IMR-90 (cell line): ENCODE results near the gene CCN2. TPM values are rescaled to one million over a fixed set of nuclear protein-coding genes. Genes with fewer than 3 reads are reported as not detected.

Experiments used
- ATAC-seq: fragments of 200-7000 bp; cut with Tn5 transposase; 2 replicates; pipeline ENCODE4 v1.9.1; 2020; ENCODE audit warnings: low read depth, mild to moderate bottlenecking, moderate library complexity
- BruUV-seq: library from RNA; stranded (reverse); fragments of 400-500 nt; replicated peaks from 2 replicates; lab custom pipeline; 2021; lab: Mats Ljungman, UMichigan
- CTCF ChIA-PET: fragments of 300-600 bp; formaldehyde crosslinking; extraction: SDS; loops from one replicate; lab custom pipeline; 2021; ENCODE audit warnings: antibody characterized with exemption; lab: Yijun Ruan, JAX
- POLR2A ChIA-PET: fragments of 300-600 bp; sonication (Branson Sonifier 250); formaldehyde crosslinking; loops from one replicate; lab custom pipeline; 2022; ENCODE audit warnings: antibody characterized with exemption; ENCODE audit not compliant: unreplicated experiment; lab: Charles Lee
- DNase-seq: peaks from one replicate; pipeline ENCODE4 v3.0.0; 2013
- H2AFZ ChIP-seq: replicated peaks from 2 replicates; pipeline ENCODE3; 2013; ENCODE audit warnings: low read length, mild to moderate bottlenecking; ENCODE audit not compliant: poor library complexity
- H2AK5ac ChIP-seq: 2 replicates; pipeline ENCODE4 v1.6.1; 2013; ENCODE audit warnings: low read depth, low read length, inconsistent platforms
- H2AK9ac ChIP-seq: replicated peaks from 2 replicates; pipeline ENCODE3; 2013; ENCODE audit warnings: mild to moderate bottlenecking, low read depth, low read length, moderate library complexity; ENCODE audit not compliant: poor library complexity
- H2BK120ac ChIP-seq: 2 replicates; pipeline ENCODE4 v1.6.1; 2013; ENCODE audit warnings: low read depth, low read length, inconsistent platforms
- H2BK15ac ChIP-seq: 3 replicates; pipeline ENCODE4 v1.6.1; 2013; ENCODE audit warnings: low read depth, low read length, inconsistent platforms
- H2BK20ac ChIP-seq: 2 replicates; pipeline ENCODE4 v1.6.1; 2013; ENCODE audit warnings: low read depth, mild to moderate bottlenecking, inconsistent platforms, low read length, moderate library complexity
- H2BK5ac ChIP-seq: 2 replicates; pipeline ENCODE4 v1.6.1; 2013; ENCODE audit warnings: mild to moderate bottlenecking, low read depth, low read length, inconsistent platforms; ENCODE audit not compliant: poor library complexity, severe bottlenecking
- H3K14ac ChIP-seq: replicated peaks from 2 replicates; pipeline ENCODE4 v1.6.1; 2013; ENCODE audit warnings: low read depth, low read length, inconsistent platforms
- H3K18ac ChIP-seq: 2 replicates; pipeline ENCODE4 v1.6.1; 2013; ENCODE audit warnings: low read depth, low read length, control low read depth
- H3K23ac ChIP-seq: 2 replicates; pipeline ENCODE4 v1.6.1; 2013; ENCODE audit warnings: low read depth, low read length, inconsistent platforms
- H3K27ac ChIP-seq: 2 replicates; pipeline ENCODE4 v1.5.1; 2013; ENCODE audit warnings: mild to moderate bottlenecking, control low read depth, low read length; ENCODE audit not compliant: insufficient read depth
- H3K27me3 ChIP-seq: 2 replicates; pipeline ENCODE4 v1.6.1; 2013; ENCODE audit warnings: low read length; ENCODE audit not compliant: control insufficient read depth, insufficient read depth
- H3K36me3 ChIP-seq: 2 replicates; pipeline ENCODE4 v1.6.1; 2013; ENCODE audit warnings: low read length, mixed read lengths; ENCODE audit not compliant: control insufficient read depth, insufficient read depth
- H3K4ac ChIP-seq: 2 replicates; pipeline ENCODE4 v1.6.1; 2013; ENCODE audit warnings: low read depth, low read length, inconsistent platforms
- H3K4me1 ChIP-seq: 2 replicates; pipeline ENCODE4 v1.6.1; 2013; ENCODE audit warnings: low read length, mixed read lengths; ENCODE audit not compliant: control insufficient read depth, insufficient read depth
- H3K4me2 ChIP-seq: 2 replicates; pipeline ENCODE4 v1.6.1; 2013; ENCODE audit warnings: low read depth, mild to moderate bottlenecking, control low read depth, low read length, moderate library complexity
- H3K4me3 ChIP-seq: 2 replicates; pipeline ENCODE4 v1.5.1; 2013; ENCODE audit warnings: low read depth, mild to moderate bottlenecking, control low read depth, low read length, moderate library complexity; ENCODE audit not compliant: insufficient read depth
- H3K56ac ChIP-seq: 2 replicates; pipeline ENCODE4 v1.6.1; 2013; ENCODE audit warnings: low read length, inconsistent platforms; ENCODE audit not compliant: insufficient read depth; ENCODE audit errors: extremely low read depth
- H3K79me1 ChIP-seq, 2 experiments: 2 replicates each; pipeline ENCODE4 v1.6.1; 2013; ENCODE audit warnings: low read length in 2 of 2, inconsistent platforms in 1 of 2, low read depth in 1 of 2
- H3K9ac ChIP-seq: 2 replicates; pipeline ENCODE4 v1.6.1; 2013; ENCODE audit warnings: low read depth, low read length, control low read depth
- H3K9me1 ChIP-seq: 2 replicates; pipeline ENCODE4 v1.6.1; 2013; ENCODE audit warnings: low read length, inconsistent platforms; ENCODE audit not compliant: insufficient read depth
- H3K9me3 ChIP-seq: 2 replicates; pipeline ENCODE4 v1.6.1; 2013; ENCODE audit warnings: low read length; ENCODE audit not compliant: control insufficient read depth, insufficient read depth
- H4K20me1 ChIP-seq: 2 replicates; pipeline ENCODE4 v1.6.1; 2013; ENCODE audit warnings: low read length, inconsistent platforms; ENCODE audit not compliant: insufficient read depth
- H4K5ac ChIP-seq: 2 replicates; pipeline ENCODE4 v1.6.1; 2013; ENCODE audit warnings: mild to moderate bottlenecking, low read depth, low read length, control low read depth
- H4K8ac ChIP-seq, 2 experiments: 2 replicates each; pipeline ENCODE4 v1.6.1; 2013; ENCODE audit warnings: low read depth in 2 of 2, low read length in 2 of 2, control low read depth in 1 of 2, inconsistent platforms in 1 of 2
- H4K91ac ChIP-seq: 2 replicates; pipeline ENCODE4 v1.6.1; 2013; ENCODE audit warnings: low read depth, low read length, inconsistent platforms; ENCODE audit not compliant: insufficient read depth
- MAFK ChIP-seq: IDR thresholded peaks from 2 replicates; pipeline ENCODE4 v1.6.1; 2012; ENCODE audit warnings: low read depth, low read length, improper control_type of control experiment
- MAZ ChIP-seq: IDR thresholded peaks from 2 replicates; pipeline ENCODE4 v1.6.1; 2012; ENCODE audit warnings: low read depth, mild to moderate bottlenecking, low read length, improper control_type of control experiment, moderate library complexity, borderline replicate concordance
- MXI1 ChIP-seq: IDR thresholded peaks from 2 replicates; pipeline ENCODE4 v1.6.1; 2012; ENCODE audit warnings: low read depth, mild to moderate bottlenecking, low read length, moderate library complexity, borderline replicate concordance
- RAD21 ChIP-seq: IDR thresholded peaks from 2 replicates; pipeline ENCODE4 v1.6.1; 2012; ENCODE audit warnings: low read length, improper control_type of control experiment
- RCOR1 ChIP-seq: IDR thresholded peaks from 2 replicates; pipeline ENCODE4 v1.6.1; 2012; ENCODE audit warnings: mild to moderate bottlenecking, low read length, improper control_type of control experiment; ENCODE audit not compliant: insufficient replicate concordance
- SMC3 ChIP-seq: fragments of 150-350 bp; IDR thresholded peaks from 2 replicates; pipeline ENCODE4 v1.6.1; 2016; ENCODE audit warnings: low read depth, mild to moderate bottlenecking, antibody characterized with exemption, low read length, moderate library complexity
- WGBS, 2 experiments: methylation state at CpG; one replicate each; pipeline versions ENCODE4 v1.1.5 to v1.1.7; 2013; ENCODE audit warnings: missing lambda C conversion rate in 2 of 2; ENCODE audit not compliant: insufficient read length in 1 of 2; ENCODE audit errors: extremely low coverage in 2 of 2; 5-methylcytosine and 5-hydroxymethylcytosine counted together
- dilution Hi-C: fragments of 300-500 bp; cut with HindIII; formaldehyde crosslinking; loops from one replicate; pipeline ENCODE4 v1.14.3; 2018; ENCODE audit warnings: low sequenced_read_pairs; ENCODE audit not compliant: unreplicated experiment
- in situ Hi-C: fragments of 300-500 bp; cut with MboI; formaldehyde crosslinking; loops from 3 replicates; pipeline ENCODE4 v1.14.3; 2019; ENCODE audit warnings: low sequenced_read_pairs, inconsistent platforms, mixed read lengths
- intact Hi-C: fragments of 100-400 bp; cut with micrococcal nuclease; formaldehyde crosslinking; loops from 2 replicates; pipeline ENCODE4 v1.10.0; 2022
- polyA plus RNA-seq, 3 experiments: library from polyadenylated mRNA; depleted of rRNA; stranded (reverse); fragments of >200 nt; gene quantifications; 2 replicates each; pipeline ENCODE4 v1.2.3, GENCODE V29; 2012; ENCODE audit warnings: low replicate concordance in 1 of 3
- total RNA-seq: library from RNA; depleted of rRNA; stranded (reverse); fragments of >200 nt; gene quantifications from 2 replicates; pipeline ENCODE4 v1.2.3, GENCODE V29; 2012

Gene CCN2
- total and polyA plus RNA-seq, 2 of the 4 experiments (the other 2 are of a cell fraction): 148 to 1,205 TPM

- peaks cover 3% of the 10 kb centered on the region for H3K4me1 ChIP-seq
- H3K36me3 ChIP-seq: no peaks in the 10 kb centered on the region
- no TSS peak for BruUV-seq
- no peaks in the 10 kb centered on the region for H3K27me3 ChIP-seq
- H2BK5ac ChIP-seq: no peak overlapping the region
- H2BK20ac ChIP-seq: no peak overlapping the region
- DNase-seq: no peak
- 0 out of 2 replicates have a peak, but pooled peaks cover 3% of the 10 kb centered on the region for H3K9me1 ChIP-seq
- intact Hi-C loops: loop anchor here (5.0 kb wide), 3 partner anchors 103 to 218 kb away; partner anchors contain the start of gene ENPP1
- H3K79me1 ChIP-seq: no peaks in the 10 kb centered on the region
- TF ChIP-seq MAFK (no peak), RCOR1 (no peak), SMC3 (no peak), RAD21 (no peak), MXI1 (no peak), MAZ (no peak)
- no peak overlapping the region for H2BK120ac ChIP-seq
- H3K56ac ChIP-seq: no peak overlapping the region
- no peak overlapping the region for H3K4ac ChIP-seq
- no peak overlapping the region for H2AFZ ChIP-seq
- ATAC-seq: no peak
- H4K8ac ChIP-seq: no peak overlapping the region
- no peaks in the 10 kb centered on the region for H3K9me3 ChIP-seq
- H2AK5ac ChIP-seq: no peak overlapping the region
- H3K4me3 ChIP-seq: no peak overlapping the region
- H2AK9ac ChIP-seq: no peak overlapping the region
- ChIA-PET POLR2A (no interaction called here), CTCF (interaction anchor here (0.6 to 2.4 kb wide), 10 partner anchors 46 to 572 kb away, joined by 3 to 30 read pairs (median 3); no protein-coding TSS in a partner anchor)
- no peak overlapping the region for H3K4me2 ChIP-seq
- no peak overlapping the region for H3K18ac ChIP-seq
- no CpG with 5 or more reads among the region's 1 CpG for WGBS, 2 experiments
- H4K20me1 ChIP-seq: no peaks in the 10 kb centered on the region
- H2BK15ac ChIP-seq: no peak overlapping the region
- H3K14ac ChIP-seq: no peak overlapping the region
- dilution Hi-C loops: no loop called here
- in situ Hi-C loops: loop anchor here (5.0 kb wide), 1 partner anchor 218 kb away; no protein-coding TSS in a partner anchor
- no peak overlapping the region for H4K5ac ChIP-seq
- no peak overlapping the region for H3K27ac ChIP-seq
- H4K91ac ChIP-seq: no peak overlapping the region
- H3K9ac ChIP-seq: no peak overlapping the region
- H3K23ac ChIP-seq: no peak overlapping the region
Observed at GRCh38 chr6:131910219-131910589, 41.0 kb downstream of the CCN2 start.
